Measurements from ENCODE around the gene KCNJ6. TPM values are rescaled to one million over a fixed set of nuclear protein-coding genes. Genes with fewer than 3 reads are reported as not detected.

KCNJ6 gene
- total and polyA plus RNA-seq, 2 of the 8 experiments (the other 6 are each of a cell fraction or from before 2014, with no cell fraction given) = 0.51 to 1.2 TPM

DNA sequence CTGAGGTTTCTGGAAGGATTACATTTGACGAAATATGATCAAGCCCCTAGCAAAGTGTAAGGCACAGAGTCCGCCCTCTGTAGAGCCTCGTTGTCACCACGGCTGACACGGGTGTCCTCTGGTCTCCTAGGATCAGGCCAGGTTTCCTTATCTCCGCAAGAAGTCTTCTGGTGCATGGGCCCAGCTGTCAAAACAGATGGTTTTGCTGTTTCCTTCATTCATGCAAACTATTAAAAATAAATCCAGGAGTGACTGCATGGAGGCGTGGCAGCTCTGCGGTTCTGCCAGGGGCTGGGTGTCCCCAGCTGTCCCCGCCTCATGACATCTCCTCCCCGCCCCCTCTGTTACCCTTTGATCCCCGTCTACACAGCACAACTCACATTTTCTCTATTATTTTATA lies 340.7 kb downstream of the KCNJ6 start:
- DNase-seq (ENCODE audit: low read depth in 1 of 2, low spot score in 2 of 2) = no peak
- no peak overlapping the region for H3K56ac ChIP-seq (replicated peaks; ENCODE audit: insufficient read length, low read depth, low read length)
- H3K9me3 ChIP-seq (ENCODE audit: insufficient read depth in 2 of 2, low read depth in 1 of 2, low read length in 1 of 2) = peaks cover 6 to 15% of the 10 kb centered on the region in 2 experiments
- H3K27me3 ChIP-seq (replicated peaks in 1 of 4; ENCODE audit: control insufficient read depth in 3 of 4, extremely low read depth in 1 of 4, insufficient read depth in 3 of 4, low read length in 3 of 4) = no peaks in the 10 kb centered on the region
- no peak overlapping the region for H4K5ac ChIP-seq (ENCODE audit: insufficient read length, low read depth, low read length)
- no peak overlapping the region for H3K27ac ChIP-seq (ENCODE audit: low read depth, low read length)
- ChIA-PET CTCF (ENCODE audit: partially characterized antibody) (interaction anchor here (1.3 kb wide), 1 partner anchor 25 kb away, joined by 3 read pairs; no protein-coding TSS in a partner anchor), POLR2A (ENCODE audit: partially characterized antibody) (interaction anchor here (0.9 to 6.1 kb wide), 4 partner anchors 8 to 12 kb away, joined by 3 to 22 read pairs (median 3); no protein-coding TSS in a partner anchor)
- no peak overlapping the region for H3K18ac ChIP-seq (ENCODE audit: extremely low read depth, low read length)
- no peak overlapping the region for H3K4me3 ChIP-seq (ENCODE audit: extremely low read depth in 1 of 4, insufficient read depth in 2 of 4, low read depth in 3 of 4, low read length in 4 of 4)
- no peak overlapping the region for H2BK12ac ChIP-seq (ENCODE audit: low read depth, low read length)
- H2BK15ac ChIP-seq (ENCODE audit: low read length) = no peak overlapping the region
- no peak overlapping the region for H3K14ac ChIP-seq (ENCODE audit: insufficient read length)
- TF ChIP-seq, protein P1, sequence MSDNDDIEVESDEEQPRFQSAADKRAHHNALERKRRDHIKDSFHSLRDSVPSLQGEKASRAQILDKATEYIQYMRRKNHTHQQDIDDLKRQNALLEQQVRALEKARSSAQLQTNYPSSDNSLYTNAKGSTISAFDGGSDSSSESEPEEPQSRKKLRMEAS (IDR thresholded peaks at IDR 0.05) = no peak
- TF ChIP-seq RAD21 (IDR thresholded peaks at IDR 0.05 in 1 of 2, conservative IDR thresholded peaks at IDR 0.05 in 1 of 2; ENCODE audit: low read depth in 2 of 2, low read length in 2 of 2) = no peak
- TF ChIP-seq RNF2 (IDR thresholded peaks at IDR 0.05; ENCODE audit: borderline replicate concordance, low read depth, low read length, missing control alignments, poor library complexity, severe bottlenecking) = no peak
- TF ChIP-seq EGR1 (IDR thresholded peaks at IDR 0.05; ENCODE audit: borderline replicate concordance, low read depth, low read length) = no peak
- no peak for TF ChIP-seq YY1 (IDR thresholded peaks at IDR 0.05; ENCODE audit: low read depth, low read length)
- no peak overlapping the region for H2BK20ac ChIP-seq (ENCODE audit: low read length)
- no peak overlapping the region for H2AFZ ChIP-seq (ENCODE audit: low read length)
- H3K4me1 ChIP-seq (replicated peaks in 1 of 4; ENCODE audit: control insufficient read depth in 3 of 4, insufficient read depth in 4 of 4, low read length in 3 of 4) = no peaks in the 10 kb centered on the region
- H3K9ac ChIP-seq (replicated peaks in 1 of 4; ENCODE audit: extremely low read depth in 1 of 4, low read depth in 3 of 4, low read length in 3 of 4) = no peak overlapping the region
- no peak overlapping the region for H4K8ac ChIP-seq (ENCODE audit: extremely low read depth, insufficient read depth, low read length)
- H3K4me2 ChIP-seq (ENCODE audit: insufficient read depth in 1 of 2, low read depth in 2 of 2, low read length in 2 of 2) = no peak overlapping the region
- no peak overlapping the region for H2BK120ac ChIP-seq (replicated peaks; ENCODE audit: low read depth, low read length)
- no peak overlapping the region for H2BK5ac ChIP-seq (ENCODE audit: low read depth, low read length)
- no peaks in the 10 kb centered on the region; a peak in 2 of 8 replicates for H3K36me3 ChIP-seq (ENCODE audit: control insufficient read depth in 2 of 4, insufficient read depth in 4 of 4, low read length in 3 of 4)
- H2AK5ac ChIP-seq (ENCODE audit: low read depth, low read length) = no peak overlapping the region
- H4K20me1 ChIP-seq (replicated peaks in 1 of 2; ENCODE audit: control insufficient read depth in 1 of 2, insufficient read depth in 2 of 2, low read length in 2 of 2) = no peaks in the 10 kb centered on the region
- H3K23me2 ChIP-seq (ENCODE audit: low read depth, low read length) = no peaks in the 10 kb centered on the region
- no peak overlapping the region for H3K23ac ChIP-seq (ENCODE audit: insufficient read length)
- no peak overlapping the region for H4K91ac ChIP-seq (replicated peaks; ENCODE audit: insufficient read length, low read length)
- H3K4ac ChIP-seq (replicated peaks; ENCODE audit: insufficient read length, low read depth, low read length) = no peak overlapping the region
- FAIRE-seq = no peak
- 95 to 100% methylated on average over 2 to 11 of the region's 11 CpGs for WGBS, 2 experiments (ENCODE audit: extremely low coverage in 1 of 2, insufficient coverage in 1 of 2, insufficient read length in 1 of 2, insufficient replicate concordance in 2 of 2, low coverage in 1 of 2, low lambda C conversion rate in 2 of 2, missing lambda C conversion rate in 1 of 2)
- H3K79me1 ChIP-seq (ENCODE audit: low read depth, low read length) = no peaks in the 10 kb centered on the region
- H3K79me2 ChIP-seq (ENCODE audit: control insufficient read depth in 1 of 2, insufficient read depth in 2 of 2, low read length in 2 of 2) = no peaks in the 10 kb centered on the region
